H1 (cell line): ENCODE measurements around the gene ZNF789.

Experiments
- CEBPB ChIP-seq: IDR thresholded peaks from 2 replicates; pipeline ENCODE4 v1.6.1; 2012; ENCODE audit warnings: low read depth, low read length
- EP300 ChIP-seq, 2 experiments: IDR thresholded peaks; 1 replicate in 1 of 2; 2 replicates in 1 of 2; pipeline ENCODE4 v1.6.1; 2011 to 2012; ENCODE audit warnings: low read depth in 2 of 2, low read length in 2 of 2, mild to moderate bottlenecking in 2 of 2, borderline replicate concordance in 1 of 2, inconsistent platforms in 1 of 2, moderate library complexity in 1 of 2
- MAFK ChIP-seq: IDR thresholded peaks from 2 replicates; pipeline ENCODE4 v1.6.1; 2012; ENCODE audit warnings: low read depth, mild to moderate bottlenecking, improper control_type of control experiment, low read length
- POLR2A ChIP-seq, 2 experiments: IDR thresholded peaks; 1 replicate in 1 of 2; 2 replicates in 1 of 2; pipeline ENCODE4 v1.6.1; 2011; ENCODE audit warnings: low read depth in 2 of 2, low read length in 2 of 2, mild to moderate bottlenecking in 2 of 2; ENCODE audit errors: control extremely low read depth in 1 of 2
- POLR2AphosphoS5 ChIP-seq: IDR thresholded peaks from 2 replicates; pipeline ENCODE4 v1.6.1; 2011; ENCODE audit warnings: low read depth, low read length
- RAD21 ChIP-seq, 2 experiments: IDR thresholded peaks in 1 of 2; conservative IDR thresholded peaks in 1 of 2; 2 replicates each; pipeline ENCODE4 v1.6.1; 2011; ENCODE audit warnings: low read depth in 2 of 2, low read length in 2 of 2, improper control_type of control experiment in 1 of 2, inconsistent platforms in 1 of 2, mild to moderate bottlenecking in 1 of 2, moderate library complexity in 1 of 2
- SIN3A ChIP-seq, 2 experiments: IDR thresholded peaks in 1 of 2; conservative IDR thresholded peaks in 1 of 2; 2 replicates each; pipeline ENCODE4 v1.6.1; 2011 to 2012; ENCODE audit warnings: low read length in 2 of 2, improper control_type of control experiment in 1 of 2, low read depth in 1 of 2, mild to moderate bottlenecking in 1 of 2
- SIRT6 ChIP-seq: IDR thresholded peaks from one replicate; pipeline ENCODE4 v1.7.1; 2012; ENCODE audit warnings: low read length, inconsistent platforms
- SIX5 ChIP-seq: IDR thresholded peaks from 2 replicates; pipeline ENCODE4 v1.6.1; 2011; ENCODE audit warnings: mild to moderate bottlenecking, low read depth, low read length
- SP1 ChIP-seq: IDR thresholded peaks from 2 replicates; pipeline ENCODE4 v1.6.1; 2011; ENCODE audit warnings: low read depth, low read length
- SP2 ChIP-seq: IDR thresholded peaks from 2 replicates; pipeline ENCODE4 v1.6.1; 2012; ENCODE audit warnings: mild to moderate bottlenecking, low read length, inconsistent platforms
- TEAD4 ChIP-seq: IDR thresholded peaks from 2 replicates; pipeline ENCODE4 v1.6.1; 2012; ENCODE audit warnings: low read depth, low read length, inconsistent platforms, mixed read lengths
- TF ChIP-seq, protein P1 (sequence below), 3 experiments: IDR thresholded peaks; 1 replicate in 2 of 3; 2 replicates in 1 of 3; pipeline versions ENCODE4 v1.5.1 to v1.6.1; 2011; ENCODE audit warnings: low read length in 3 of 3, mild to moderate bottlenecking in 3 of 3, inconsistent platforms in 2 of 3, low read depth in 1 of 3, moderate library complexity in 1 of 3; ENCODE audit not compliant: insufficient read depth in 1 of 3; ENCODE audit errors: control extremely low read depth in 1 of 3

DNA sequence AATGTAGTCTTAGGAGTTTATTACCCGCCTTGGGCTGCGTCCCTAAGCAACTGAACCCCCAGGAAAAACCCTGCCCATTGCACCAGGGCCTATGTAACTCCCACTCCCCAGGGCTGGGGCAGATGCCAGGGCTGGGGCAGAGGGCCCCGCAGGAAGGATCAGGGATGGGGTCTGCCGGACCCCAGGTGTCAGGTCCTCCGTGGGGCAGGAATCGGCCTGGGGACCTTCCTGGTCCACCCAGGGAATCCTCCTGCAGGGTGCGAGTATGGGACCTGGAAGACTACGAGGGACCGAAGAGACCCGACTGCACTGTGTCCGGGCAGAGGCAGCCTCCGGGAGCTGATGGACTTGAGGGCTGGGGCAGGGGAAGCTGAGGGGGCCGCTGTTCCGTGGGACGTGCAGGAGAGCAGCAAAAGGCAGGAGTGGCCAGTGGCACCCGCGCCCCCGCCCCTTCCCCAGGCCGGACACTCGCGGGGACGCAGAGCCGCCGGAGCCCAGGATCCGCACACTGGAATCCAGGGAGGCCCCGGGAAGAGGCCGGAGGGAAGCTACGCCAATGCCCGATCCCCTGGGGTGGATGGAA, 4.3 kb upstream of the ZNF789 start:
- TF ChIP-seq, protein P1, sequence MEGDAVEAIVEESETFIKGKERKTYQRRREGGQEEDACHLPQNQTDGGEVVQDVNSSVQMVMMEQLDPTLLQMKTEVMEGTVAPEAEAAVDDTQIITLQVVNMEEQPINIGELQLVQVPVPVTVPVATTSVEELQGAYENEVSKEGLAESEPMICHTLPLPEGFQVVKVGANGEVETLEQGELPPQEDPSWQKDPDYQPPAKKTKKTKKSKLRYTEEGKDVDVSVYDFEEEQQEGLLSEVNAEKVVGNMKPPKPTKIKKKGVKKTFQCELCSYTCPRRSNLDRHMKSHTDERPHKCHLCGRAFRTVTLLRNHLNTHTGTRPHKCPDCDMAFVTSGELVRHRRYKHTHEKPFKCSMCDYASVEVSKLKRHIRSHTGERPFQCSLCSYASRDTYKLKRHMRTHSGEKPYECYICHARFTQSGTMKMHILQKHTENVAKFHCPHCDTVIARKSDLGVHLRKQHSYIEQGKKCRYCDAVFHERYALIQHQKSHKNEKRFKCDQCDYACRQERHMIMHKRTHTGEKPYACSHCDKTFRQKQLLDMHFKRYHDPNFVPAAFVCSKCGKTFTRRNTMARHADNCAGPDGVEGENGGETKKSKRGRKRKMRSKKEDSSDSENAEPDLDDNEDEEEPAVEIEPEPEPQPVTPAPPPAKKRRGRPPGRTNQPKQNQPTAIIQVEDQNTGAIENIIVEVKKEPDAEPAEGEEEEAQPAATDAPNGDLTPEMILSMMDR (IDR thresholded peaks at IDR 0.05; ENCODE audit: control extremely low read depth in 1 of 3, insufficient read depth in 1 of 3, low read depth in 1 of 3, low read length in 3 of 3), result no peak
- TF ChIP-seq TEAD4 (no peak), CEBPB (no peak), SP2 (no peak), POLR2A (IDR thresholded peaks at IDR 0.05; ENCODE audit: control extremely low read depth in 1 of 2, low read depth in 2 of 2, low read length in 2 of 2) (no peak), EP300 (IDR thresholded peaks at IDR 0.05; ENCODE audit: borderline replicate concordance in 1 of 2, low read depth in 2 of 2, low read length in 2 of 2) (no peak), SP1 (no peak), SIX5 (no peak), SIRT6 (no peak), MAFK (no peak), POLR2AphosphoS5 (no peak), RAD21 (IDR thresholded peaks at IDR 0.05 in 1 of 2, conservative IDR thresholded peaks at IDR 0.05 in 1 of 2; ENCODE audit: low read depth in 2 of 2, low read length in 2 of 2) (no peak), SIN3A (conservative IDR thresholded peaks at IDR 0.05 in 1 of 2, IDR thresholded peaks at IDR 0.05 in 1 of 2; ENCODE audit: low read depth in 1 of 2, low read length in 2 of 2) (no peak)
